ENCODE results near the gene JAKMIP2.
"Not testable (repeated sequence)": the region's sequence is repeated elsewhere in the genome, so short reads cannot be mapped to it uniquely, and the experiment has no call there.

The JAKMIP2 gene

GRCh38 chr5:147645197-147645596, 137.3 kb downstream of the JAKMIP2 start:
- DNase-seq, result no peak

- no peak for DNase-seq
Observed at GRCh38 chr5:147644460-147644859, 138.1 kb downstream of the JAKMIP2 start.

GRCh38 chr5:147643142-147643541, 139.4 kb downstream of the JAKMIP2 start:
- DNase-seq, result no peak

DNA sequence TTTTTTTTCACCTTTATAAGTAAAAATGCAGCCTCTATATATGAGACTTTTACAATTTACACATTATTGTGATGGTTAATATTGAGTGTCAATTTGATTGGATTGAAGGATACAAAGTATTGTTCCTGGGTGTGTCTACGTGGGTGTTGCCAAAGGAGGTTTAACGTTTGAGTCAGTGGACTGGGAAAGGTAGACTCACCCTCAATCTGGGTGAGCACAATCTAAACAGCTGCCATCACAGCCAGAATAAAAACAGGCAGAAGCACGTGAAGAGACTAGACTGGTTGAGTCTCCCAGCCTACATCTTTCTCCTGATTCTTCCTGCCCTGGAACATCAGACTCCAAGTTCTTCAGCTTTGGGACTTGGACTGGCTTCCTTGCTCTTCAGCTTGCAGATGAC, 139.9 kb downstream of the JAKMIP2 start:
- no peak for DNase-seq

GRCh38 chr5:147639321-147639720, 143.2 kb downstream of the JAKMIP2 start:
- no peak for DNase-seq

- no peak for DNase-seq
Observed at GRCh38 chr5:147636729-147636984, 145.9 kb downstream of the JAKMIP2 start.

DNA sequence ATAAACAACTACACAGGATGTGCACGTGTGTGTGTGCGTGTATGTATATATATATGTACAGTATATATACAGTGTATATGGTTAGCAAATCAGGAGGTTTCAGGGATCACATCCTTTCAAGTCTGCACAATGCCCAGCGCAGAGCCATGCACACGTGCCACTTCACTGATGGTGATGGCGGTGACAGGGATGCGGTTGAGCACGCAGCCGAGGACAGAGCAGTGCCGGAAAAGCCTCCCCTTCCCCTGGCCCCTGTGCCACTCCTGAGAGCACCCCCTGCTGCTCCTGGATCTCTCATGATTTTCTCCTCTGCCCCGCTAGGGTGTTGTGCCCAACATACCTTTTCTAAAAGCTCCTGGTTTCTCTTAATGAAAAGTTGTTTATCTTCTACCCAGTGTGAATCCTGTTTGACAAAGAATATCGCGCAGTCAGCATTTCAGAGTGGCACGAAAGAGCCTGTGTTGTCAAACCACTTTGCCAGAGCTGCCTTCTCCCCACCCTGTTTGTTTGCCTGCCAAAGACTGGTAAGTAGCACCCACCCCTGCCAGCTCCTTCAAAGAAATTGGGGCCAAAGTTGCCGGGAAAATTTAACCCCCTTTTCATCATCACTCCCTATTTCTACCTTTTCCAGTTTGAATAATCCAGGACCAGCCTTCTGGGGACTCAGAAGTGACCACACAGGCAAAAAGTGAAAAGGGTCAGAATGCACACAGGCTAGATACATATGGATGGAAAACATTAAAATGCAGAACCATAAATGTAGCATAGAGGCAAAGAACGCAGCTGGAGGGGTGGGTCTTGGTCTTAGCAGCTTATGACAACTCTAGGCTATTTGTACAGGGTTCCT, 146.4 kb downstream of the JAKMIP2 start:
- DNase-seq, result no peak

DNA sequence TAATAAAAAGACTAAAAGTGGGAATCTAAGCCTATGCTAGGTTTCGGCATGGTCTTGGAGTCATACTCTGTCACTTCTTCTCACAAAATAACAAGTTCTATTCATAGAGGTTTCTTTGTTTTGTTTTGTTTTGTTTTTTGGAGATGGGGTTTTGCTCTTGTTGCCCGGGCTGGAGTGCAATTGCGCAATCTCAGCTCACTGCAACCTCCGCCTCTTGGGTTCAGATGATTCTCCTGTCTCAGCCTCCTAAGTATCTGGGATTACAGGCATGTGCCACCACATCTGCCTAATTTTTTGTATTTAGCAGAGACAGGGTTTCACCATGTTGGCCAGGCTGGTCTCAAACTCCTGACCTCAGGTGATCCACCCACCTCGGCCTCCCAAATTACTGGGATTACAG, 147.1 kb downstream of the JAKMIP2 start:
- DNase-seq, result not testable (repeated sequence)

DNA sequence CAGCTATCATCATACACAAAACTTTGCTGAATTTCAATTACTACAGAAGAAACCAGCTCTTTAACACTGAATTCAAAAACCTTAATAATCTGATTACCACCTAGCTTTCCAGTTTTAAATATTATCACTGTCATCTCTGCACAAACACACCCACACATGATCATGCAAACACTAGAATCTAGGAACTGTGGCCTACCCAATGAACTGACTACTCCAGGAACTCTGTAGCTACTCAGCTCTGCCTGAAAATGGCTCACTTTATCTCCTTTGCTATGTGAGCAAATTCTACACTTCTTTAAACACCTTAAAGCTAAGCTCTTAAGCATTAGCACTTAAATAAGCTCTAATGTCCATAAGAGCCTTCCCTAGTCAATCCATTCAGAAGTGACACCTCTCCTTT, 149.4 kb downstream of the JAKMIP2 start:
- peak in 1 of 2 donors; percentile 6 for DNase-seq

GRCh38 chr5:147631428-147632003, 151.0 kb downstream of the JAKMIP2 start:
- no peak for DNase-seq

DNA sequence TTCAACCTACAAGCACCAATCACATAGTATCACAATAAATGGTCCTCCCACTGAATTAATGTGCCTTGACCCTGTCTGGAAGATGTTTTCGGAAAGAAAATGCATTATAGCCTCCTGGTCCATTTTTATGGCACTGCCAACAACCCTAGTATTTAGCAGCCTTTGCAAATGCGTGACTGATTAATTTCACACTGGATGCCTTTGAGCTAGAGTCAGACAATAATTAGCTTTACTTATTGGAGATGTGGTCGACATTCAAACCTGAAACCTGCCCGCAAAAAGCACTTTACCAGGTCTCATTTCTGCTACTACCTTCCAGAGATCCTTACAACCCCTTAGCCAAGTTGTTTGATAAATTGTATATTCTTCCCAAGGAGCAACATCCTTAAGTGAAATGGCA, 153.3 kb downstream of the JAKMIP2 start:
- no peak for DNase-seq

- DNase-seq, result peak; percentile 77 to 82
Observed at GRCh38 chr5:147628058-147628895, 154.3 kb downstream of the JAKMIP2 start.

DNA sequence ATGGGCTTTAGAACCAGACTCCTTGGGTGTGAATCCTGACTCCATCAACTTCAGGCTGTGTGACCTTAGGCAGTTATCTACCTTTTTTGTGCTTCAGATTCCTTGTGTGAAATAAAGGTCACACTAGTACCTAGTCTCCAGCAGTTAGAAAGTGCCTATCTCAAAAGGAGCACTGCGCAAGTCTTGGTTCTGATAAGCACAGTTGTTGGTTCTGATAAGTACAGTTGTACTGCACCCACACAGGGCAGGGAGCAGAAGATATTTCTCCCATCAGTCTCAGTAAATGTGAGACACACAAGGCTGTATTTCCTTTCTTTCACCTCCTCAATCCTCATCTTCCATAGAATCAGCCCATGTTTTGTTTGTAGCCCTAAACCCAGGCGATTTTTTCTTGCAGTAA, 156.1 kb downstream of the JAKMIP2 start:
- no peak for DNase-seq

DNA sequence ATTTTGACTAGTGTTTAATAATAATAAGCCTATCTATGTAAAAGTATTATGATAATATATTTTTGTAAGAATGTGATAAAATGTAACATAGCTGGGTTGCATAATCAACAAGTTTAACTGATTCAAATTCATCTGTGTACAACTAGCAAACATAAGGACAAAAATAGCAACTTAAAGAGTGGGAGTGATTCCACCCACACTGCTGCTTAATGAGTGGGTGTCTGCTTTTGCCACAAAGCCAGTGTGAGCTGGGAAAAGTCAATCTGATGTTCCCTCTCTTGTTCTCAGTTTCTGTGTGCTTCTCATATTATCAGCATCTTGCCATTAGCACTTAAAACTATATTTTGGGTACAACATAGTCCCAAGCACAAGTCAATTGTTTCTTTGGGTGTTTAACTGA, 161.5 kb downstream of the JAKMIP2 start:
- peak in 1 of 2 donors; percentile 35 for DNase-seq

- DNase-seq, result no peak
Observed at GRCh38 chr5:147619281-147619878, 163.1 kb downstream of the JAKMIP2 start.

- no peak for DNase-seq
Observed at GRCh38 chr5:147617711-147618350, 164.7 kb downstream of the JAKMIP2 start.

DNA sequence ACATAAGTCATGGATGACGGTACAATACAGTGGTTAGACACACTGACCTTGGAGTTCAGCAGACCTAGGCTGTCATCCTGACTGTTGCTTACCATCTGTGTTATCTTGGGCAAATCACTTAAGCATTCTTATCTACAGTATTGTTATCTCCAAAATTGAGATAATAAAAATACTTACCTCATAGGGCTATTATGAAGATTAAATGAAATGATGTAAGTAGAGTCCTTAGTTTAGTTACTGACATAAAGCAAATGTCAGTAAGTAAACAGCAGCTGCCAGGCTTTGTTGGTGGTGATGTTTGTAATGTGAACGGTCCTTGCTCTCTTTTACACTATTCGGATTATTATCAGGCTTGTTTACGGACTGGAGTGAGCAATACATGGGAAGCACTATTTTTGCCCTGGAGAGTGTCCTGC, 165.3 kb downstream of the JAKMIP2 start:
- DNase-seq, result no peak

GRCh38 chr5:147616421-147616820, 166.1 kb downstream of the JAKMIP2 start:
- DNase-seq, result no peak

DNA sequence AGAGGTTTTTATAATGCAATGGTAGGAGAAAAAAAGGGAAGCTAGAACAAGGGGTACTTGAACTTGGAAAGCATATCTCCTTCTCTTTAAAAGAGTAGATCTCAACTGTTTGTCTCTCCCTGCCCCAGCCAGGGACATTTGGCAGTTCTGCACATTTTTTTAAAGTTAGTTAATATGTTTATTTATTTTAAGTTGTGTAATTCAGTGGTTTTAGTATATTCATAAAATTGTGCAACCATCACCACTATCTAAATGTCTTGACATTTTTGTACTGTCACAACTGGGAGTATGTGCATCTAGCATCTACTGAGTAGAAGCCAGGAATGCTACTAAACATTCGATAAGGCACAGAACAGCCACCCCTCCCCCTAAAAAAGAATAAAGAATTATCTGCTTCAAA, 169.2 kb downstream of the JAKMIP2 start:
- DNase-seq, result no peak

DNA sequence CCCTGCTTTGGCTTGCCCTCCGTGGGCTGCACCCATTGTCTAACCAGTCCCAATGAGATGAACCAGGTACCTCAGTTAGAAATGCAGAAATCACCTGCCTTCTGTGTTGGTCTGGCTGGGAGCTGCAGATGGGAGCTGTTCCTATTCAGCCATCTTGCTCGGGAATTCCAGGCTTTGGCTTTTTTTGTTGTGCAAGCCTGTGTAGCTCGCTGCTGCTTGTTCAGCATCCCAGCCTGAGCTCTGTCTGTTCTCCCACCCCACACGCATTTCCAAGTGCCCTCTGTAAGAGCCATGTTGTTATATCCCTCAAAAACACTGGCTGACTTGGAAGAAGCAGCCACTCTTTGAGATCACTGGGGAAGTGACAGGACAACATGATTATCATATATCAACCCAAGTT, 171.0 kb downstream of the JAKMIP2 start:
- no peak for DNase-seq

GRCh38 chr5:147610798-147611197, 171.7 kb downstream of the JAKMIP2 start:
- DNase-seq, result no peak

DNA sequence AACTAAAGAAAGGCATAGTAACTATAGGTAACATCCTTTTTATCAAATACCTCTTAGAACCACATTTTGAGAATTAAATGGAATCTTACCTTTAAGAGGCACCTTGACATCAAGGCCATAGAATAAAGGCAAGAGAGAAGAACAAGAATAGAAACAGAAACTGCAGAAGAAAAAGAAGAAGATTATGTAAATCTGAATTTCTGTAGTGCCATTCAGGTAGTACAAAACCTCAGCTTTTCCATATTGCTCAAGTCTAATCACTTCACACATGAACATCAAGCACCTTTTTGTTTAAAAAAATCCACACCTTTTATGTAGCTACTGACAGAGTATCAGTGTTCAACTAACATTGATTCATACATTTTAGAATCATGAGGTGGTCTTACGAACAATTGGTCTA, 180.9 kb downstream of the JAKMIP2 start:
- DNase-seq, result no peak

DNA sequence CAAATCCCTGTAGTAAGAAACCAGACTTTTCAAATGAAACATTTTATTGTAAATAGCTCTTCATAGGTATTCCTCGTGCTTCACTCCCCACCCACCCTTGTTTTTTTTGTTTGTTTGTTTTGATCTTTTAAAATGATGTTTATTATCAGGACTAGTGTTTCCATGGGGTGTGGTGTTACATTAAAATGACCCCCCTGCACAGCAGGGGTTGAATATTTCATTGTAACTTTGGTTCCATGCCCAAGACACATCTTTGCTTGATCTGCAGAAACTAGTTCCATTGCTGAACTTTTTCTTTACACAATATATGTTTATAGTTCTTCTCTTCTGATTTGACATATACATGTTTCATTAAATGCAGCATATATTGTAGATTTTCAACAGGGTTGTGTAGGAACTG, 191.4 kb downstream of the JAKMIP2 start:
- DNase-seq, result no peak

All from inflammatory macrophage (primary cell).